GM19099 (cell line): Measurements from ENCODE around the gene MLYCD.

Experiments used
- POLR2A ChIP-seq: IDR thresholded peaks from 3 replicates; pipeline ENCODE4 v1.6.1; 2011; ENCODE audit warnings: low read depth; ENCODE audit not compliant: insufficient read length; ENCODE audit errors: extremely low read depth

Gene MLYCD

GRCh38 chr16:83912519-83913244 lies 13.8 kb downstream of the MLYCD start:
- TF ChIP-seq POLR2A, result no peak

- no peak for TF ChIP-seq POLR2A
These were observed 14.3 kb downstream of the MLYCD start for GRCh38 chr16:83913245-83913633.

GRCh38 chr16:83914091-83914710 lies 15.3 kb downstream of the MLYCD start:
- TF ChIP-seq POLR2A, result no peak

- no peak for TF ChIP-seq POLR2A
These were observed 16.2 kb downstream of the MLYCD start for GRCh38 chr16:83915081-83915480.

GRCh38 chr16:83915491-83915890 lies 16.6 kb downstream of the MLYCD start:
- TF ChIP-seq POLR2A, result no peak

GRCh38 chr16:83917152-83918120 lies 18.5 kb downstream of the MLYCD start:
- TF ChIP-seq POLR2A, result no peak

- TF ChIP-seq POLR2A, result no peak
These were observed 22.1 kb downstream of the MLYCD start for GRCh38 chr16:83920894-83921491.

- TF ChIP-seq POLR2A, result no peak
These were observed 24.9 kb downstream of the MLYCD start for GRCh38 chr16:83923581-83924365.

GRCh38 chr16:83924686-83925085 lies 25.8 kb downstream of the MLYCD start:
- no peak for TF ChIP-seq POLR2A

- TF ChIP-seq POLR2A, result no peak
These were observed 26.4 kb downstream of the MLYCD start for GRCh38 chr16:83925095-83925905.

- TF ChIP-seq POLR2A, result no peak
These were observed 27.2 kb downstream of the MLYCD start for GRCh38 chr16:83925957-83926725.

- TF ChIP-seq POLR2A, result no peak
These were observed 27.9 kb downstream of the MLYCD start for GRCh38 chr16:83926726-83927397.
